Measurements from ENCODE around the gene SPARCL1. TPM values are rescaled to one million over a fixed set of nuclear protein-coding genes. Genes with fewer than 3 reads are reported as not detected.

The SPARCL1 gene
- total and polyA plus RNA-seq, 4 experiments from 2014 or later = not detected

DNA sequence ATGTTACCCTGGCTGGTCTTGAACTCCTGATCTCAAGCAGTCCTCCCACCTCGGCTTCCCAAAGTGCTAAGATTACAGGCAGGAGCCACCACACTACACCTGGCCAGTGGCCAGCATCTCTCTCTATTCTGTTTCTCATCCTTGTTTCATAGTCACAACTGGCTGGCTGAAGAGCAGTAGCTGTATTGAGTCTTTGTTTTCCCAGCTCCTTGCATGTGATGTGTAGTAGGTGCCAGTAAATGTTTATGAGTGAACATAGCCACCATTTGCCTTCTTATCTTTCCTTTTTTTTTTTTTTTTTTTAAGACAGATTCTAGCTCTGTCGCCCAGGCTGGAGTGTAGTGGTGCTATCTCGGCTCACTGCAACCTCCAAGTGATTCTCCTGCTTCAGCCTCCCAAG, 83.2 kb downstream of the SPARCL1 start:
- H3K36me3 ChIP-seq (ENCODE audit: insufficient read depth, low read length) = peaks cover 7% of the 10 kb centered on the region
- no peaks in the 10 kb centered on the region for H3K9me3 ChIP-seq (ENCODE audit: control insufficient read depth in 1 of 2, low read length in 2 of 2)
- no peak overlapping the region for H3K27ac ChIP-seq (ENCODE audit: low read depth, low read length)
- H3K4me3 Mint-ChIP-seq = no peak overlapping the region
- no peaks in the 10 kb centered on the region for H3K27me3 Mint-ChIP-seq
- H3K4me3 ChIP-seq (ENCODE audit: low read length in 2 of 2) = no peak overlapping the region
- DNase-seq = no peak
- peak overlapping the region in 1 of 7 donors; percentile 47 for H3K27ac Mint-ChIP-seq
- POLR2A ChIA-PET (ENCODE audit: partially characterized antibody) = no interaction called here
- H3K36me3 Mint-ChIP-seq = peaks cover 39 to 40% of the 10 kb centered on the region in 2 donors
- H3K9me3 Mint-ChIP-seq = no peaks in the 10 kb centered on the region
- H3K4me1 Mint-ChIP-seq = peaks cover 0 to 2% (median under 1%) of the 10 kb centered on the region in 4 donors
- intact Hi-C loops (cut with micrococcal nuclease) = no loop called here
- CTCF ChIA-PET (ENCODE audit: partially characterized antibody) = interaction anchor here (0.7 to 1.1 kb wide), 3 partner anchors 68 to 1559 kb away, joined by 3 read pairs; no protein-coding TSS in a partner anchor
- H3K27me3 ChIP-seq (ENCODE audit: insufficient read depth, low read length) = no peaks in the 10 kb centered on the region
- H3K4me1 ChIP-seq (ENCODE audit: insufficient read depth, low read length) = no peaks in the 10 kb centered on the region

DNA sequence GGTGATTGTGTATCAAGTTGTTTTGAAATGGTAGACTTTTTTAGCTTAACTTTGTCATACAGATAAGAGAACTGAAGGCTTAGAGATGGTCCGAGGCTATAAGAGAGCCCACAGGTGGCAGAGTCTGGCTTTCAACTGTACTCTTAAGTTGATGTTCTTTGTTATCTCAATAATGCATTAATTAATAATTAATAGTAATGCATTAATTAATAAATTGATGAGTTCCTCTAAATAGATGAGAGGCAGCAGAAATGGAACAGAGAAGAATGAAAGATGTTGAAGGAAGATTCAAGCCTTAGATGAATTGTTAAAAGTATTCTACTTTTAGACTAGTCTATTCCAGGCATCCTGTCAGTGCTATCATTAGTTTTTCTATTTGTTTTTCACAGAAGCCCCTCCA, 84.4 kb downstream of the SPARCL1 start:
- Mint-ChIP-seq H3K36me3 (peaks cover 41 to 42% of the 10 kb centered on the region in 2 donors), H3K4me3 (no peak overlapping the region), H3K4me1 (peaks cover 0 to 2% (median under 1%) of the 10 kb centered on the region in 4 donors), H3K9me3 (no peaks in the 10 kb centered on the region), H3K27me3 (no peaks in the 10 kb centered on the region), H3K27ac (peak overlapping the region in 1 of 7 donors; percentile 82)
- Histone ChIP-seq H3K9me3 (ENCODE audit: control insufficient read depth in 1 of 2, low read length in 2 of 2) (no peaks in the 10 kb centered on the region), H3K27ac (ENCODE audit: low read depth, low read length) (no peak overlapping the region), H3K4me3 (ENCODE audit: low read length in 2 of 2) (no peak overlapping the region), H3K27me3 (ENCODE audit: insufficient read depth, low read length) (no peaks in the 10 kb centered on the region), H3K4me1 (ENCODE audit: insufficient read depth, low read length) (no peaks in the 10 kb centered on the region), H3K36me3 (ENCODE audit: insufficient read depth, low read length) (peaks cover 6% of the 10 kb centered on the region)
- no peak for DNase-seq
- intact Hi-C loops (cut with micrococcal nuclease) = no loop called here
- POLR2A ChIA-PET (ENCODE audit: partially characterized antibody) = no interaction called here
- CTCF ChIA-PET (ENCODE audit: partially characterized antibody) = interaction anchor here (1.0 to 2.5 kb wide), 2 partner anchors 54 to 69 kb away, joined by 3 to 8 read pairs; partner anchors contain the start of gene HSD17B11

DNA sequence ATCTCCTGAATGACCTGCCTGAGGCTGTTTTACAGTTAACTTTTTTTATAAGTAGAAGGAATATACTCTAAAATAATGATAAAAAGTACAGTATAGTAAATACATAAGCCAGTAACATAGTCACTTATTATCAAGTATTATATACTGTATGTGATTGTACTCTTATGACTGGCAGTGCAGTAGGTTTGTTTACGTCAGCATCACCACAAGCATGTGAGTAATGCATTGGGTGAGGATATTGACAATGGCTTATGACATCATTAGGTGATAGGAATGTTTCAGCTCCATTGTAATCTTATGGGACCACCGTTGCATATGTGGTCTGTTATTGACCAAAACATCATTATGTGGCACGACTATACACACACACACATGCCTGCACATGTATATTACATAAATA, 86.3 kb downstream of the SPARCL1 start:
- Histone ChIP-seq H3K36me3 (ENCODE audit: insufficient read depth, low read length) (peaks cover 6% of the 10 kb centered on the region), H3K27me3 (ENCODE audit: insufficient read depth, low read length) (no peaks in the 10 kb centered on the region), H3K9me3 (ENCODE audit: control insufficient read depth in 1 of 2, low read length in 2 of 2) (no peaks in the 10 kb centered on the region), H3K4me1 (ENCODE audit: insufficient read depth, low read length) (no peaks in the 10 kb centered on the region), H3K4me3 (ENCODE audit: low read length in 2 of 2) (no peak overlapping the region), H3K27ac (ENCODE audit: low read depth, low read length) (no peak overlapping the region)
- H3K9me3 Mint-ChIP-seq = no peaks in the 10 kb centered on the region
- H3K27ac Mint-ChIP-seq = no peak overlapping the region
- CTCF ChIA-PET (ENCODE audit: partially characterized antibody) = interaction anchor here (2.5 kb wide), 1 partner anchor 67 kb away, joined by 8 read pairs; no protein-coding TSS in a partner anchor
- no peak overlapping the region for H3K4me3 Mint-ChIP-seq
- no peaks in the 10 kb centered on the region for H3K27me3 Mint-ChIP-seq
- no peak for DNase-seq
- intact Hi-C loops (cut with micrococcal nuclease) = loop anchor here (2.0 kb wide), 1 partner anchor 20 kb away; the partner anchor contains the start of gene NUDT9
- H3K36me3 Mint-ChIP-seq = peaks cover 48 to 49% of the 10 kb centered on the region in 2 donors
- POLR2A ChIA-PET (ENCODE audit: partially characterized antibody) = no interaction called here
- peaks cover 0 to 2% (median under 1%) of the 10 kb centered on the region in 4 donors for H3K4me1 Mint-ChIP-seq

- Mint-ChIP-seq H3K9me3 (no peaks in the 10 kb centered on the region), H3K27me3 (no peaks in the 10 kb centered on the region), H3K4me1 (peaks cover 30 to 44% (median 37%) of the 10 kb centered on the region in 4 donors), H3K36me3 (peaks cover 17 to 18% of the 10 kb centered on the region in 2 donors), H3K27ac (no peak overlapping the region), H3K4me3 (no peak overlapping the region)
- Histone ChIP-seq H3K27me3 (ENCODE audit: insufficient read depth, low read length) (no peaks in the 10 kb centered on the region), H3K9me3 (ENCODE audit: control insufficient read depth in 1 of 2, low read length in 2 of 2) (no peaks in the 10 kb centered on the region), H3K4me3 (ENCODE audit: low read length in 2 of 2) (no peak overlapping the region), H3K27ac (ENCODE audit: low read depth, low read length) (no peak overlapping the region), H3K4me1 (ENCODE audit: insufficient read depth, low read length) (peaks cover 6% of the 10 kb centered on the region), H3K36me3 (ENCODE audit: insufficient read depth, low read length) (peaks cover 16% of the 10 kb centered on the region)
- no peak for DNase-seq
- CTCF ChIA-PET (ENCODE audit: partially characterized antibody) = no interaction called here
- intact Hi-C loops (cut with micrococcal nuclease) = no loop called here
- POLR2A ChIA-PET (ENCODE audit: partially characterized antibody) = no interaction called here
These were observed 95.8 kb downstream of the SPARCL1 start for GRCh38 chr4:87433342-87433741.

- no peak overlapping the region for H3K4me3 ChIP-seq (ENCODE audit: low read length in 2 of 2)
- Mint-ChIP-seq H3K27me3 (no peaks in the 10 kb centered on the region), H3K4me3 (no peak overlapping the region), H3K4me1 (peaks cover 35 to 62% (median 45%) of the 10 kb centered on the region in 4 donors), H3K9me3 (no peaks in the 10 kb centered on the region), H3K27ac (peak overlapping the region in 2 of 7 donors; percentile 2 to 29), H3K36me3 (peaks cover 0 to 3% of the 10 kb centered on the region in 2 donors)
- peaks cover 2% of the 10 kb centered on the region for H3K36me3 ChIP-seq (ENCODE audit: insufficient read depth, low read length)
- H3K27me3 ChIP-seq (ENCODE audit: insufficient read depth, low read length) = no peaks in the 10 kb centered on the region
- peaks cover 12% of the 10 kb centered on the region for H3K4me1 ChIP-seq (ENCODE audit: insufficient read depth, low read length)
- no peaks in the 10 kb centered on the region for H3K9me3 ChIP-seq (ENCODE audit: control insufficient read depth in 1 of 2, low read length in 2 of 2)
- no peak for DNase-seq
- intact Hi-C loops (cut with micrococcal nuclease) = no loop called here
- no peak overlapping the region for H3K27ac ChIP-seq (ENCODE audit: low read depth, low read length)
- POLR2A ChIA-PET (ENCODE audit: partially characterized antibody) = no interaction called here
- CTCF ChIA-PET (ENCODE audit: partially characterized antibody) = no interaction called here
These were observed 99.1 kb downstream of the SPARCL1 start for GRCh38 chr4:87430038-87430437.

DNA sequence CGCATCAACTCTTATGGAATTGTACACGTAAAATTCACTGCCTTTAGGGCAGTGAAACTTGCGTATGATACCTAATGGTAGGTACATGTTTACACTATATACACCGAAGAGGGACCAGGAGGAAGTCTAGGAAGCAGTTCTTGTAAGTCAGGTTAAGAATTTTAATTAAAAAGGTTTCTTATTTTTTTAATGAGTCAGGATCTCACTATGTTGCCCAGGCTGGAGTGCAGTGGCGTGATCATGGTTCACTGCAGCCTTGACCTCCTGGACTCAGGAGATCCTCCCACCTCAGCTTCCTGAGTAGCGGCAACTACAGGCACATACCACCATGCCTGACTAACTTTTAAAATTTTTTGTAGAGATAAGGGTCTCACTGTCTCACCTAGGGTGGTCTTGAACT, 100.2 kb downstream of the SPARCL1 start:
- no peaks in the 10 kb centered on the region for H3K27me3 Mint-ChIP-seq
- no peak overlapping the region for H3K4me3 ChIP-seq (ENCODE audit: low read length in 2 of 2)
- H3K36me3 ChIP-seq (ENCODE audit: insufficient read depth, low read length) = no peaks in the 10 kb centered on the region
- intact Hi-C loops (cut with micrococcal nuclease) = loop anchor here (10.0 kb wide), 2 partner anchors 54 to 1026 kb away; partner anchors contain the start of gene HERC5
- H3K4me1 Mint-ChIP-seq = peaks cover 39 to 68% (median 52%) of the 10 kb centered on the region in 4 donors
- POLR2A ChIA-PET (ENCODE audit: partially characterized antibody) = interaction anchor here (0.5 kb wide), 1 partner anchor 18 kb away, joined by 4 read pairs; no protein-coding TSS in a partner anchor
- no peak overlapping the region for H3K27ac ChIP-seq (ENCODE audit: low read depth, low read length)
- H3K9me3 Mint-ChIP-seq = no peaks in the 10 kb centered on the region
- no peak overlapping the region for H3K27ac Mint-ChIP-seq
- no peak for DNase-seq
- no peaks in the 10 kb centered on the region for H3K27me3 ChIP-seq (ENCODE audit: insufficient read depth, low read length)
- no peaks in the 10 kb centered on the region for H3K36me3 Mint-ChIP-seq
- no peak overlapping the region for H3K4me3 Mint-ChIP-seq
- CTCF ChIA-PET (ENCODE audit: partially characterized antibody) = no interaction called here
- no peaks in the 10 kb centered on the region for H3K9me3 ChIP-seq (ENCODE audit: control insufficient read depth in 1 of 2, low read length in 2 of 2)
- peaks cover 19% of the 10 kb centered on the region for H3K4me1 ChIP-seq (ENCODE audit: insufficient read depth, low read length)

- Histone ChIP-seq H3K27me3 (ENCODE audit: insufficient read depth, low read length) (no peaks in the 10 kb centered on the region), H3K27ac (ENCODE audit: low read depth, low read length) (no peak overlapping the region), H3K36me3 (ENCODE audit: insufficient read depth, low read length) (no peaks in the 10 kb centered on the region), H3K9me3 (ENCODE audit: control insufficient read depth in 1 of 2, low read length in 2 of 2) (no peaks in the 10 kb centered on the region), H3K4me1 (ENCODE audit: insufficient read depth, low read length) (peaks cover 30% of the 10 kb centered on the region), H3K4me3 (ENCODE audit: low read length in 2 of 2) (no peak overlapping the region)
- Mint-ChIP-seq H3K27me3 (no peaks in the 10 kb centered on the region), H3K36me3 (peaks cover 0 to 6% of the 10 kb centered on the region in 2 donors), H3K4me3 (no peak overlapping the region), H3K27ac (no peak overlapping the region), H3K9me3 (peaks cover 0 to 2% (median 0%) of the 10 kb centered on the region in 8 donors), H3K4me1 (peaks cover 38 to 73% (median 54%) of the 10 kb centered on the region in 4 donors)
- CTCF ChIA-PET (ENCODE audit: partially characterized antibody) = no interaction called here
- intact Hi-C loops (cut with micrococcal nuclease) = loop anchor here (10.0 kb wide), 2 partner anchors 53 to 1027 kb away; partner anchors contain the start of gene HERC5
- no peak for DNase-seq
- POLR2A ChIA-PET (ENCODE audit: partially characterized antibody) = no interaction called here
These were observed 101.7 kb downstream of the SPARCL1 start for GRCh38 chr4:87427518-87427868.

All from CD4-positive, alpha-beta memory T cell (primary cell).